Sigmoid colon (tissue), 7 donors: Measurements from ENCODE around the gene PDGFRB. TPM values are rescaled to one million over a fixed set of nuclear protein-coding genes. Genes with fewer than 3 reads are reported as not detected.

ENCODE experiments used
- DNase-seq: peaks from one replicate; pipeline ENCODE4 v3.0.0-alpha.2; 2019
- H3K27ac ChIP-seq, 4 donors: fragments of 200-600 bp; sonication (generic); one replicate each; pipeline ENCODE4 v1.5.1; 2016 to 2019; ENCODE audit warnings: mild to moderate bottlenecking in 1 of 4
- H3K27me3 ChIP-seq, 3 donors: fragments of 200-600 bp; sonication (generic); one replicate each; pipeline ENCODE4 v1.5.1; 2019; ENCODE audit warnings: mild to moderate bottlenecking in 1 of 3
- H3K36me3 ChIP-seq, 4 donors: fragments of 200-600 bp; sonication (generic); one replicate each; pipeline ENCODE4 v1.5.1; 2016 to 2019
- H3K4me1 ChIP-seq, 4 donors: fragments of 200-600 bp; sonication (generic); one replicate each; pipeline ENCODE4 v1.5.1; 2017 to 2019
- H3K4me3 ChIP-seq, 4 donors: fragments of 200-600 bp; sonication (generic); one replicate each; pipeline ENCODE4 v1.5.1; 2017 to 2019; ENCODE audit warnings: mild to moderate bottlenecking in 2 of 4, moderate library complexity in 1 of 4
- H3K9me3 ChIP-seq, 4 donors: fragments of 200-600 bp in 3 of 4; sonication (generic) in 3 of 4; one replicate each; pipeline versions ENCODE4 v1.5.1 to v1.6.1; 2013 to 2019
- EP300 ChIP-seq, 4 donors: sonication (generic); formaldehyde crosslinking; IDR thresholded peaks; one replicate each; pipeline ENCODE4 v1.6.1; 2017; ENCODE audit warnings: antibody characterized with exemption in 4 of 4
- POLR2A ChIP-seq, 2 donors: fragments of 450-650 bp; IDR thresholded peaks; one replicate each; pipeline ENCODE4 v1.6.1; 2016; ENCODE audit warnings: antibody characterized with exemption in 2 of 2, mild to moderate bottlenecking in 2 of 2, moderate library complexity in 2 of 2
- POLR2AphosphoS5 ChIP-seq, 4 donors: sonication (generic); formaldehyde crosslinking; IDR thresholded peaks; one replicate each; pipeline ENCODE4 v1.6.1; 2017; ENCODE audit warnings: antibody characterized with exemption in 4 of 4
- WGBS, 2 donors: extraction: QIAGEN DNeasy Blood & Tissue Kit; methylation state at CpG; one replicate each; pipeline ENCODE4 v1.1.7; 2013; 5-methylcytosine and 5-hydroxymethylcytosine counted together
- intact Hi-C: fragments of 100-400 bp; cut with DNase I; formaldehyde crosslinking; loops from one replicate; pipeline ENCODE4 v1.15.1; 2023
- polyA plus RNA-seq, 3 donors: library from polyadenylated mRNA; stranded (reverse); fragments of 200-250 nt; gene quantifications; one replicate each; pipeline ENCODE4 v1.2.3, GENCODE V29; 2013
- total RNA-seq, 4 donors: library from RNA; depleted of rRNA; stranded (reverse); fragments of >200 nt; gene quantifications; one replicate each; pipeline ENCODE4 v1.1.0, GENCODE V29; 2016
- TF ChIP-seq, protein P1 (sequence below), 4 experiments: fragments of 450-650 bp in 3 of 4; fragments of 200-600 bp in 1 of 4; IDR thresholded peaks; one replicate each; pipeline ENCODE4 v1.5.1; 2016 to 2019; ENCODE audit warnings: antibody characterized with exemption in 4 of 4, mild to moderate bottlenecking in 3 of 4, moderate library complexity in 2 of 4
- donor health status: healthy with polysubstance abuse.
- donor health status: Bipolar disorder and iron deficiency.
- donor health status: healthy.

PDGFRB gene
- total and polyA plus RNA-seq, 7 donors = 3.9 to 104 (median 54.9) TPM

DNA sequence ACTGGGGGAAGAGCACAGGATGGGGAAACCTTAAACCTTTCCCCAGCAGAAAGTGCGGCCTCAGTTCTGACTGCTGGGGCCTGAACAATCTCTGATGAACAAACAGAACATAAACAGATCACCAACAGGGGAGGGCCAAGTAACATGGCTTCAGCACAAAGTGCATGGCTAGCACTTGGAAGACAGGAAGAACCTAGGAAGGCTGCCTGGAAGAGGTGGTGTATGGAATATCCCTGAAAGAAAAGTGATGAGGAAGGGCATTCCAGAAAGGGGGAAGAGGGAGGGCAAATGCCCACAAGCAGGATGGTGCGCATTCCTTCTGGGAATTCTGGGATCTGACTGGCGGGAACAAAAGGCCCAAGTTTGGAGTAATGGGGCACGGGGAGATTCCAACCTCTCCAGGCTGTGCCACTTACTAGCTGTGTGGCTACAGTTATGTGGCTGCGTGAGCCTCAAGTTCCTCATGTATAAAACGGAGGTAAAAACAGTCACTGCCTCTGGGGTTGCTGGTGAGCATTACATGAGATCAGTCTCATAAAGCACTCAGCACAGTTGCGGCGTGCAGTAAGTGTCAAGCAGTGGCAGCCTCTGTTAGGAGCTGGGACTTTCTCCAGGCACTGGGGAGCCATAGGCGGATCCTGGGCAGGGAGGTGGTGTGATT, 1.6 kb downstream of the PDGFRB start:
- H3K4me1 ChIP-seq = peaks cover 0 to 53% (median 28%) of the 10 kb centered on the region in 4 donors
- peak in 3 of 4 donors; percentile 67 to 78 (median 70) for TF ChIP-seq POLR2AphosphoS5 (IDR thresholded peaks at IDR 0.05)
- TF ChIP-seq, protein P1, sequence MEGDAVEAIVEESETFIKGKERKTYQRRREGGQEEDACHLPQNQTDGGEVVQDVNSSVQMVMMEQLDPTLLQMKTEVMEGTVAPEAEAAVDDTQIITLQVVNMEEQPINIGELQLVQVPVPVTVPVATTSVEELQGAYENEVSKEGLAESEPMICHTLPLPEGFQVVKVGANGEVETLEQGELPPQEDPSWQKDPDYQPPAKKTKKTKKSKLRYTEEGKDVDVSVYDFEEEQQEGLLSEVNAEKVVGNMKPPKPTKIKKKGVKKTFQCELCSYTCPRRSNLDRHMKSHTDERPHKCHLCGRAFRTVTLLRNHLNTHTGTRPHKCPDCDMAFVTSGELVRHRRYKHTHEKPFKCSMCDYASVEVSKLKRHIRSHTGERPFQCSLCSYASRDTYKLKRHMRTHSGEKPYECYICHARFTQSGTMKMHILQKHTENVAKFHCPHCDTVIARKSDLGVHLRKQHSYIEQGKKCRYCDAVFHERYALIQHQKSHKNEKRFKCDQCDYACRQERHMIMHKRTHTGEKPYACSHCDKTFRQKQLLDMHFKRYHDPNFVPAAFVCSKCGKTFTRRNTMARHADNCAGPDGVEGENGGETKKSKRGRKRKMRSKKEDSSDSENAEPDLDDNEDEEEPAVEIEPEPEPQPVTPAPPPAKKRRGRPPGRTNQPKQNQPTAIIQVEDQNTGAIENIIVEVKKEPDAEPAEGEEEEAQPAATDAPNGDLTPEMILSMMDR (IDR thresholded peaks at IDR 0.05) = peak in 1 of 4 experiments; percentile 9
- no peak for TF ChIP-seq POLR2A (IDR thresholded peaks at IDR 0.05)
- intact Hi-C loops = no loop called here

DNA sequence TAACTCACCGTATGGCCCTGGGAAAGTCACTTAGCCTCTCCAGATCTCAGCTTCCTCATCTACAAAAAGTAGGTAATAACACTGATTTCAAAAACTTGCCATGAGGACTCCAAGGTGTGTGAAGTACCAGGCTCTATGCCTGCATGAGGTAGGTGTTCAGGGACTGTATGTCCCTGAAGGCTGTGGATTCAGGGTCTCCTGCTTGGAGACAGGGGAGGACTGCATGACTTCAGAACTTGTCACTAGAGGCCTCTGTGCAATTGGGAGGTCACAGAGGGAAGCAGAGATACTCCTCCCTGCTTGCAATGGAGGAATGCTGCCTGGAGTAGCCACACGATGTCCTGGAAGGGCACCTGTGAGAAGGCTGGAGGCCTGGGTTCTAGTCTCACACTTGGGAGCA, 2.2 kb downstream of the PDGFRB start:
- H3K4me1 ChIP-seq = peaks cover 0 to 53% (median 31%) of the 10 kb centered on the region in 4 donors
- TF ChIP-seq POLR2A (IDR thresholded peaks at IDR 0.05) = no peak
- no peak for TF ChIP-seq POLR2AphosphoS5 (IDR thresholded peaks at IDR 0.05)
- no peak for TF ChIP-seq EP300 (IDR thresholded peaks at IDR 0.05)
- TF ChIP-seq, protein P1 (IDR thresholded peaks at IDR 0.05) = no peak

More for the DNA sequence above, 1.6 kb downstream of the PDGFRB start:
- WGBS, 2 donors = 70 to 78% methylated on average over 9 of the region's 9 CpGs
- no peaks in the 10 kb centered on the region for H3K27me3 ChIP-seq
- H3K36me3 ChIP-seq = peaks cover 0 to 8% (median 0%) of the 10 kb centered on the region in 4 donors
- peak overlapping the region; percentile 84 to 92 (median 87) for H3K27ac ChIP-seq
- no peak for DNase-seq
- H3K4me3 ChIP-seq = peak overlapping the region; percentile 54 to 61 (median 57)
- H3K9me3 ChIP-seq = no peaks in the 10 kb centered on the region

DNA sequence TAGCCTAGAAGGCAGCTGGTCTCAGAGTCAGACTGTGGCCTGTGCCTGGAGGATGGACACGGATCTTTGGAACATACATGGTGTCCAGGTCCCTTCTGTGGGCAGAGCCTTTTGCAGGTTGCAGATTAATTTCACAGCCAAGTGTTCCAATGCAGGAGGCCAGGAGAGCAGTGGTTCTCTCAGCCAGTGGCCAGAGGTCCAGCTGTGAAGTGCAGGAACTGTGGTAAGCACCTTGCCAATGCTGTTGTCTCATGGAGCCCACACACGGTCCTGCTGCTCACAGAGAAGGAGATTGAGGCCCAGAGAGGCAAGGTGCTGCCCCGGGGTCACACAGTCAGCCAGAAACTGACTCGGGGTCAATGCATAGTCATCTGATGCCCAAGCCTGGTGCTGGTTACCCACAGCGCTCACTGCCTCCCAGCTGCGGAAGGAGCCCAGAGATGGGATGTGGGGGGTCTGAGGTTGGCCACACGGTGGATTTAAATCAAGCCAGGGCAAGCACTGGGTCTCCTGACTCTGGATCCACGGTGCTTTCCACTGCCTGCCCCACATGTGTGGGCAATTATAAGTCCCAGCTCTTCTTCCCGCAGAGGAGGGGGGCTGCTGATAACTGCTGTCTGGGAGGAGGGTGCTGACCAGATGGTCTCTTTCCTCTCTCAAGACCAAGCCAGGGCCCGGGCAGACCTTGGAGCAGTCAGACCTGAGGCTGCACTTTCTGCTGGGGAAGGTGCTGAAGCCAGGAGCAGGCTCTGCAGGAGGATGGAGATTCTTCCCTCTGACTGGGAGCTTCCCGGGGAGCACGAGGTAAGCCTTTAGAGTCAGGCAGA, 2.8 kb downstream of the PDGFRB start:
- Histone ChIP-seq H3K27ac (peak overlapping the region; percentile 84 to 92 (median 87)), H3K4me1 (peaks cover 0 to 48% (median 34%) of the 10 kb centered on the region in 4 donors), H3K4me3 (peak overlapping the region in 3 of 4 donors; percentile 54 to 61 (median 57)), H3K9me3 (no peaks in the 10 kb centered on the region), H3K36me3 (peaks cover 0 to 15% (median 0%) of the 10 kb centered on the region in 4 donors), H3K27me3 (no peaks in the 10 kb centered on the region)
- intact Hi-C loops = no loop called here
- TF ChIP-seq POLR2AphosphoS5 (IDR thresholded peaks at IDR 0.05) (no peak), EP300 (IDR thresholded peaks at IDR 0.05) (no peak), POLR2A (IDR thresholded peaks at IDR 0.05) (no peak)
- TF ChIP-seq, protein P1 (IDR thresholded peaks at IDR 0.05) = no peak
- WGBS, 2 donors = 75% methylated on average over 12 of the region's 12 CpGs
- no peak for DNase-seq

More for the DNA sequence above, 2.2 kb downstream of the PDGFRB start:
- intact Hi-C loops = no loop called here
- Histone ChIP-seq H3K36me3 (peaks cover 0 to 14% (median 0%) of the 10 kb centered on the region in 4 donors), H3K27me3 (no peaks in the 10 kb centered on the region), H3K4me3 (peak overlapping the region; percentile 54 to 61 (median 57)), H3K9me3 (no peaks in the 10 kb centered on the region), H3K27ac (peak overlapping the region; percentile 84 to 92 (median 87))
- WGBS, 2 donors = 74 to 80% methylated on average over 2 of the region's 2 CpGs
- DNase-seq = no peak

DNA sequence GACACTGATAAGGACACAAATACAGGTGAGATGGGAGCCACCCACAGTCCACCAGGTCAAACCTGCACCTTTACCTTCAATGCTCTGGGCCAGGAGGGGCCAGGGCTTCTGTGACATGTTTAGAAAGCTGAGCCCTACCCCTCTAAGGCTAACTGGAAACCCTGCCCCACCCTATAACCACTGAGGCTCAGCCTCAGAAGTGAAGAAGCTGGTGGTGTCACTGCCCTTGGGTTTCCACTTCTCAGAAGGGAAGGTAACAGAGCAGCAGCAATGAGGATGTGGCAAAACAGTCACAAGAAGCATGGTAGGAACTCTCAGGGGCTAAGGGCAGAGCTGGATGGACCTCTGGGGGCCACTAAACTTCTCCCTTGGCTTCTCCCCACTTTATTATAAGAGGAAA, 6.0 kb downstream of the PDGFRB start:
- intact Hi-C loops = no loop called here
- Histone ChIP-seq H3K4me1 (peaks cover 0 to 68% (median 46%) of the 10 kb centered on the region in 4 donors), H3K27me3 (no peaks in the 10 kb centered on the region), H3K9me3 (no peaks in the 10 kb centered on the region), H3K36me3 (peaks cover 0 to 15% (median 0%) of the 10 kb centered on the region in 4 donors), H3K4me3 (no peak overlapping the region), H3K27ac (peak overlapping the region; percentile 36 to 92 (median 86))
- TF ChIP-seq POLR2A (IDR thresholded peaks at IDR 0.05) (no peak), EP300 (IDR thresholded peaks at IDR 0.05) (no peak), POLR2AphosphoS5 (IDR thresholded peaks at IDR 0.05) (no peak)
- TF ChIP-seq, protein P1 (IDR thresholded peaks at IDR 0.05) = no peak
- no peak for DNase-seq
